ENCODE data around the gene NPR1.
"Not testable (repeated sequence)": the region's sequence is repeated elsewhere in the genome, so short reads cannot be mapped to it uniquely, and the experiment has no call there.

Gene NPR1

DNA sequence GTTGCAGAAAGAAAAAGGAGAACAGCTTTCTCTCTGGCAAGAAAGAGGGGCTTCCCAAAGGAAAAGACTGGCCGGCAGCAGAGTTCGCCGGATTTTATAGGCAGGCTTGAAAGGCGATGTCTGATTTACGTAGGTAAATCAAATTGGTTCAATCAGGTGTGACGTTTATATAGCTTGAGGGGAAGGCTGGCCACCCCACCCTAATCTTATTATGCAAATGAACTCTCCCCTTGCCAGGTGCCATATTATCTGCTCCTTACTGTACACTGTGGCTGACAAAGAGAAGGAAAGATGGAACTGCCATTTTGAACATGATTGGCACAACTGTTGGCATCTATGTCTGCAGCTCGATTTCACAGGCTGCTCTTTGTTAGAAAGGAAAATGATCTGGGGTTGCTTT, 32.5 kb downstream of the NPR1 start:
- in situ Hi-C loops (cut with MboI; ENCODE audit: low sequenced_read_pairs): no loop called here

DNA sequence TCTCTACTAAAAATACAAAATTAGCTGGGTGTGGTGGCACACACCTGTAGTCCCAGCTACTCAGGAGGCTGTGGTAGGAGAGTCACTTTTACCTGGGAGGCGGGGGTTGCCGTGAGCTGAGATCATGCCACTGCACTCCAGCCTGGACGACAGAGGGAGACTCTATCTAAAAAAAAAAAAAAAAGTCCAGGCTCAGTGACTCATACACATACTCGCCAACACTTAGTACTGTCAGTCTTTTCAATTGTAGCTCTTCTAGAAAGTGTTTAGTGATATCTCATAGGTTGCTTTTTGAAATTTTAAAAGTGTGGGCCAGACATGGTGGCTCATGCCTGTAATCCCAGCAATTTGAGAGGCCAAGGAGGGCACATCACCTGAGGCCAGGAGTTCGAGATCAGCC, 37.7 kb downstream of the NPR1 start:
- in situ Hi-C loops (cut with MboI; ENCODE audit: low sequenced_read_pairs): not testable (repeated sequence)

DNA sequence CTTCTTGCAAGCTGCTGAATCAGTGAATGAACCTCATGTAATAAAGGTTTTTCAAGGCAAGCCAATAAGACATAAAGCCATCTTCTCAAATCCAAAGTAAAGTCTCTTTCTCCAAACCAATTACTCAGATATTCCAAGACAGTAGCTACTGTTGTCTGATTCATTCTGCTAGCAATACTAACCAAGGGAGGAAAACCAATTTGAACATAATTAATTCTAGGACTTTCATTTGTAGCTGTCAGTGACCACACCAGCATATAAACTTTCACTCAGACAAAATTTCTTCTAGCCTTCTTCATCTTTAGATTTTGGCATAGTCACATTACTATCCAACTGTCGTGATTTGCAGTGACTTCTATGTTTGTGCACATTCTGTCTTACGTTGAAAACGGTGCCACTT, 38.8 kb downstream of the NPR1 start:
- in situ Hi-C loops (cut with MboI; ENCODE audit: low sequenced_read_pairs): no loop called here

- in situ Hi-C loops (cut with MboI; ENCODE audit: low sequenced_read_pairs): no loop called here
These were observed 45.2 kb downstream of the NPR1 start for GRCh38 chr1:153723687-153724086.

DNA sequence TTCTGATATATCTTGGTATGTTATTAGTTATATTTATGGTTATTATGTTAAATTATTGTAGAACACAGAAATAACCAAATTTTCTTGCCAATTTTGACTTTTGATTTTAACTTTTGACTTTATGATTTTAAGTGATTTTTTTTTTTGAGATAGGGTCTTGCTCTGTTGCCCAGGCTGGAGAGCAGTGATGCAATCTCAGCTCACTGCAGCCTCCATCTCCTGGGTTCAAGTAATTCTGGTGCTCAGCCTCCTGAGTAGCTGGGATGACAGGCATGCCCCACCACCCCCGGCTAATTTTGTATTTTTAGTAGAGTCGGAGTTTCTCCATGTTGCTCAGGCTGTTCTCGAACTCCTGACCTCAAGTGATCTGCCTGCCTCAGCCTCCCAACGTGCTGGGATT, 46.1 kb downstream of the NPR1 start:
- in situ Hi-C loops (cut with MboI; ENCODE audit: low sequenced_read_pairs): loop anchor here (25.0 kb wide), 1 partner anchor 212 kb away; no protein-coding TSS in a partner anchor

- in situ Hi-C loops (cut with MboI; ENCODE audit: low sequenced_read_pairs): loop anchor here (25.0 kb wide), 1 partner anchor 215 kb away; no protein-coding TSS in a partner anchor
These were observed 49.2 kb downstream of the NPR1 start, which contains the start of gene INTS3 for GRCh38 chr1:153727463-153728304. TSS of gene INTS3 (plus strand) at chr1:153728050. CDS start at chr1:153728635, 585 bp downstream.

GRCh38 chr1:153728305-153729066, 50.0 kb downstream of the NPR1 start:
- in situ Hi-C loops (cut with MboI; ENCODE audit: low sequenced_read_pairs): loop anchor here (25.0 kb wide), 1 partner anchor 216 kb away; no protein-coding TSS in a partner anchor

DNA sequence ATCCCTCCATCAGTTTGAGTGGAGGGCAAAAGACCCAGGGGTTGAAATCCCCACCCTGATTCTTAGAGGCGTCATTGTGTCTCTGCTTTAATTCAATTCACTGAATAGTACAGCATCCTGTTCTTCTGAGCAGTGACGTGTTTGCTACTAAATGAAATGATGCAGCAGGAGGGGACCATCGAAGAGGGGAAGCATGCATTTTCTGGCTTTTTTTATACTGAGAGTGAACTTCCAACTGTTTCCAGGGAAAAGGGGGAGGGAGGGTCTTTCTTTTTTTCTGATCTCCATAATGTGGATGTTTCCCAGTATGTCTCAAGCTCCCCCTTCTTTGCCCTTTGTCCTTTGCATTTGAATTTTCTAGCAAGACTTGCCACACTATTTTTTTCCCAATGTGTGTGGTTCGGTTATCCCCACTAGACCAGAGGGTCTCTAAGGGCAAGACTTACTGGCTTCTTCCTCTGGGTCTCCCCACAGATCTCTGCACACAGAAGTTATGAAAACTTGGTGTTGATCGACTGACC, 52.0 kb downstream of the NPR1 start:
- in situ Hi-C loops (cut with MboI; ENCODE audit: low sequenced_read_pairs): loop anchor here (25.0 kb wide), 1 partner anchor 218 kb away; no protein-coding TSS in a partner anchor

- in situ Hi-C loops (cut with MboI; ENCODE audit: low sequenced_read_pairs): loop anchor here (25.0 kb wide), 1 partner anchor 222 kb away; no protein-coding TSS in a partner anchor
These were observed 55.5 kb downstream of the NPR1 start for GRCh38 chr1:153733970-153734369.

DNA sequence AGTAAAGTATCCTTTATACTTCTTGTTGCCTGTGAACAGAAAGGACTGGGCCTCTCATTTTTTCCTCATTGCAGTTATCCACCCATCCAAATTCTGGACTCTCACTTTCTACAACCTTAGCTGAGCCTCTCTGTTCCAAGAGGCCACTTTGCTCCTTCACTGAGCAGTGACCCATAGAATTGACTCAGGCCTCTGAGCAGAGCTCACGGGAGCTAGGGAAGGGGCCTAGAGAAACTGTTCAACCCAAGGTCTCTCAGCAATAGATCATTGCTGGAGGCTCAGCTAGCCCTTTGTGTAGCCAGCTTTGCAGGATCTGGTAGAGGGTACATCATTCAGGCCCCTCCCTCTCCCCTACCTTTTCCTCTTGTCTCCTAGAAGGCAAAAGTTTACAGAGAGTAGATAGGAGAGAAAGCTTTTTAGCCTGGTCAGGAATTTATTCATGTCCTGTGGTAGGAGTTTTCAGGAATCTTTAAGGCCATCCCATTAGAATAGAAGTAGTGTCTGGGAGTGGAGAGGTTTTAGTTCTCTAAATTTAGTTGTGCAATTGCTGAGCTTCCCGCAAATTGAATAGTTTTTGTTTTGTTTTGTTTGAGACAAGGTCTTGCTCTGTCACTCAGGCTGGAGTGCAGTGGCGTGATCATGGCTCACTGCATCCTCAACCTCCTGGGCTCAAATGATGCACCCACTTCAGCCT, 56.1 kb downstream of the NPR1 start:
- in situ Hi-C loops (cut with MboI; ENCODE audit: low sequenced_read_pairs): loop anchor here (25.0 kb wide), 1 partner anchor 222 kb away; no protein-coding TSS in a partner anchor

- in situ Hi-C loops (cut with MboI; ENCODE audit: low sequenced_read_pairs): loop anchor here (25.0 kb wide), 1 partner anchor 223 kb away; no protein-coding TSS in a partner anchor
These were observed 56.6 kb downstream of the NPR1 start for GRCh38 chr1:153735090-153735420.

DNA sequence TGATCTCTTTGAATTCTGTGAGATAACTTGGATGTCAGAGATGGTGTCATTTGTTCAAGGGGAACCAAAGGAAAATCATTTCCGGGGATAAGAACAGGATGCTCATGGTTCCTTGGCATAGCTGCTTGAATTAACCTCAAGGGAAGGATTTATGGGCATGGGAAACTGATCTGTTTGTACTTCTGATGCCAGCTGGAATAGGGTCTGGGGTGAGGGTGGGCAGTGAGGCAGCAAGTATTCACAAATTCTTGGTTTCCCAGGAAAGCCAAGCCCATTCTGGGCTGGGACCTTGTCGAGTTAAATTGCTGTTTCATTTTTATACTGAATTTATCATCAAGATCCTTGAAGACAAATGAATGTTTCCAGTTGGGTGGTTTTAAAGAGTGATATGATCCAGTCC, 63.5 kb downstream of the NPR1 start:
- in situ Hi-C loops (cut with MboI; ENCODE audit: low sequenced_read_pairs): loop anchor here (25.0 kb wide), 1 partner anchor 230 kb away; no protein-coding TSS in a partner anchor

DNA sequence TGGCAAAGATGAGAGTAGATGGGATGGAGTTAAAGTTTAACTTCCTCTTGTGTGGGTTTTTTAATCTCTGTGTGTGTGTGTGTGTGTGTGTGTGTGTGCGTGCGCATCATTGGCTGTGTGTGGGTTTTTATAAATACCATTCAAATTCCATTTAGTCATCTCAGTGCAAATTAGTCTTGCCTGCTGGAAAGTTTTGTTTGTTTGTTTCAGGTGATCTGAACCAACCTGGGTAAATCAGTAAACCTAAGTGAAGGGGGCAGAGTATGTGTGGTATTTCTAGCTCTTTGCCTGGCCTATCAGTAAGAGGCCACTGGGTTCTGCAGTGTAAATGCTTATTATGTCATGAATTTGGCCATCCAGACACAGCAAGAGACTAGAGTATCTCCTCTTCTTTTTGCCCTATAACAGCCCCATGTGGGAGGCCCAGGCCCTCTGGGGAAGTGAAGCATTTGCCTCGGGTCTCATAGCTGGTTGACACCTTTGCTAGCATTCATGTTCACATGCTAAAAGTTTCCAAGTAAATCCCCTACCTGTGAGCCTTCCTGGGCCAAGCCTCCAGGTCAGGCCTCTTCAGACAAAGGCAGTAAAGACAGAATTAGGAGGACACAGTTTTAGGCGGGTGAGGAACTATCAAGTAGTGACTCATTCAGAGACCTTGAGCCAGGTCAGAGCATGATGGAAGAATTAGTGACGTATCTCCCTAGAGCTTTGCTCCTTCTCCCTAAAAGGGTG, 64.1 kb downstream of the NPR1 start:
- in situ Hi-C loops (cut with MboI; ENCODE audit: low sequenced_read_pairs): loop anchor here (25.0 kb wide), 1 partner anchor 230 kb away; no protein-coding TSS in a partner anchor
